DMS114 treated with DMSO at 0.1 percent for 48 hours (cell line): Measurements from ENCODE around the gene SIAH1.
"Not testable (repeated sequence)": the region's sequence is repeated elsewhere in the genome, so short reads cannot be mapped to it uniquely, and the experiment has no call there.

Experiments
- DNase-seq: peaks from one replicate; lab custom pipeline; 2025; ENCODE audit not compliant: unreplicated experiment; lab: John Stamatoyannopoulos, UW

SIAH1 gene

GRCh38 chr16:48385253-48386150 lies at the start of gene SIAH1:
Gene SIAH1 (minus strand): TSS chr16:48385413. CDS start chr16:48362428, 22,985 bp downstream.
- peak; percentile 65 for DNase-seq

GRCh38 chr16:48434653-48435317 lies 49.6 kb upstream of the SIAH1 start:
- DNase-seq: no peak

GRCh38 chr16:48433850-48434530 lies 48.8 kb upstream of the SIAH1 start:
- DNase-seq: no peak

- DNase-seq: no peak
Measured at GRCh38 chr16:48433116-48433849, 48.1 kb upstream of the SIAH1 start.

GRCh38 chr16:48432136-48432535 lies 46.9 kb upstream of the SIAH1 start:
- no peak for DNase-seq

GRCh38 chr16:48430890-48431289 lies 45.7 kb upstream of the SIAH1 start:
- no peak for DNase-seq

- no peak for DNase-seq
Measured at GRCh38 chr16:48426244-48427141, 41.3 kb upstream of the SIAH1 start.

- DNase-seq: no peak
Measured at GRCh38 chr16:48422537-48422936, 37.3 kb upstream of the SIAH1 start.

GRCh38 chr16:48421741-48422140 lies 36.5 kb upstream of the SIAH1 start:
- no peak for DNase-seq

- no peak for DNase-seq
Measured at GRCh38 chr16:48420437-48420836, 35.2 kb upstream of the SIAH1 start.

- not testable (repeated sequence) for DNase-seq
Measured at GRCh38 chr16:48416617-48417016, 31.4 kb upstream of the SIAH1 start.

GRCh38 chr16:48413272-48413671 lies 28.1 kb upstream of the SIAH1 start:
- no peak for DNase-seq

- DNase-seq: no peak
Measured at GRCh38 chr16:48409839-48410632, 24.8 kb upstream of the SIAH1 start.

GRCh38 chr16:48408688-48409087 lies 23.5 kb upstream of the SIAH1 start:
- DNase-seq: no peak

GRCh38 chr16:48405907-48406306 lies 20.7 kb upstream of the SIAH1 start:
- DNase-seq: no peak

GRCh38 chr16:48405153-48405552 lies 19.9 kb upstream of the SIAH1 start:
- DNase-seq: no peak

- not testable (repeated sequence) for DNase-seq
Measured at GRCh38 chr16:48402547-48402946, 17.3 kb upstream of the SIAH1 start.

GRCh38 chr16:48395375-48395774 lies 10.2 kb upstream of the SIAH1 start:
- no peak for DNase-seq

GRCh38 chr16:48394355-48394703 lies 9.1 kb upstream of the SIAH1 start:
- DNase-seq: no peak
